Measurements from ENCODE around the gene PPFIA3. TPM values are rescaled to one million over a fixed set of nuclear protein-coding genes. Genes with fewer than 3 reads are reported as not detected.
A peak's percentile ranks its signal among the peaks of the same experiment; 100 is the strongest.

Gene PPFIA3
- total RNA-seq, 2 experiments from 2014 or later = 3.9 to 5.1 TPM

DNA sequence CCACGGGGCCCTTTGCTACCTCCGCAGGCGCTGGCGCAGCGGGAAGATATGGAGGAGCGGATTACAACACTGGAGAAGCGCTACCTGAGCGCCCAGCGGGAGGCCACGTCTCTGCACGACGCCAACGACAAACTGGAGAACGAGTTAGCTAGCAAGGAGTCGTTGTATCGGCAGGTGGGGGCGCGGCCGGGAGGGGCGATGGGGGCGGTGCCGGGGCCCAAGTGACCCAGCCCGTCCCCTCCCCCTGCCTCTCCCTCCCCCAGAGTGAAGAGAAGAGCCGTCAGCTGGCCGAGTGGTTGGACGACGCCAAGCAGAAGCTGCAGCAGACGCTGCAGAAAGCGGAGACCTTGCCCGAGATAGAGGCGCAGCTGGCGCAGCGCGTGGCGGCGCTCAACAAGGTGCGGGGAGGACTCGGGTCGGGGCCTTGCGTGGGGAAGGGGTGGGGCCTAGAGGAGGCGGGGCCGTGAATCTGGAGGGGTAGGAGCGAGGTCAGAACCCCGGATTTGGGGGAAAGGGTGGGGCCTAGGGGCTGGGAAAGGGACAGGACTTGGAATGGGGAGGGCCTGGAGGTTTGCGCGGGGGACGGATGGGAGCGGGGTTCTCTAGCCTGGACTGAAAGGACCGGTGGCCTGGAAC is 13.7 kb downstream of the PPFIA3 start:
- peak; percentile 12 for ATAC-seq
- Mint-ChIP-seq H3K4me3 (peak overlapping the region; percentile 49), H3K4me1 (ENCODE audit: low read depth) (peaks cover 16% of the 10 kb centered on the region), H3K27me3 (peaks cover 4% of the 10 kb centered on the region), H3K27ac (no peak overlapping the region), H3K9me3 (no peaks in the 10 kb centered on the region), H3K36me3 (ENCODE audit: low read depth) (peaks cover 1% of the 10 kb centered on the region)
- intact Hi-C loops (cut with micrococcal nuclease) = no loop called here
- peak; percentile 37 for DNase-seq
- CTCF ChIA-PET = interaction anchor here (1.0 to 7.0 kb wide), 4 partner anchors 12 to 92 kb away, joined by 4 to 35 read pairs (median 8); partner anchors contain the start of gene LIN7B
- TF ChIP-seq, protein P1, sequence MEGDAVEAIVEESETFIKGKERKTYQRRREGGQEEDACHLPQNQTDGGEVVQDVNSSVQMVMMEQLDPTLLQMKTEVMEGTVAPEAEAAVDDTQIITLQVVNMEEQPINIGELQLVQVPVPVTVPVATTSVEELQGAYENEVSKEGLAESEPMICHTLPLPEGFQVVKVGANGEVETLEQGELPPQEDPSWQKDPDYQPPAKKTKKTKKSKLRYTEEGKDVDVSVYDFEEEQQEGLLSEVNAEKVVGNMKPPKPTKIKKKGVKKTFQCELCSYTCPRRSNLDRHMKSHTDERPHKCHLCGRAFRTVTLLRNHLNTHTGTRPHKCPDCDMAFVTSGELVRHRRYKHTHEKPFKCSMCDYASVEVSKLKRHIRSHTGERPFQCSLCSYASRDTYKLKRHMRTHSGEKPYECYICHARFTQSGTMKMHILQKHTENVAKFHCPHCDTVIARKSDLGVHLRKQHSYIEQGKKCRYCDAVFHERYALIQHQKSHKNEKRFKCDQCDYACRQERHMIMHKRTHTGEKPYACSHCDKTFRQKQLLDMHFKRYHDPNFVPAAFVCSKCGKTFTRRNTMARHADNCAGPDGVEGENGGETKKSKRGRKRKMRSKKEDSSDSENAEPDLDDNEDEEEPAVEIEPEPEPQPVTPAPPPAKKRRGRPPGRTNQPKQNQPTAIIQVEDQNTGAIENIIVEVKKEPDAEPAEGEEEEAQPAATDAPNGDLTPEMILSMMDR (IDR thresholded peaks at IDR 0.05) = no peak
- POLR2A ChIA-PET = interaction anchor here (0.9 kb wide), 1 partner anchor 13 kb away, joined by 3 read pairs; no protein-coding TSS in a partner anchor

DNA sequence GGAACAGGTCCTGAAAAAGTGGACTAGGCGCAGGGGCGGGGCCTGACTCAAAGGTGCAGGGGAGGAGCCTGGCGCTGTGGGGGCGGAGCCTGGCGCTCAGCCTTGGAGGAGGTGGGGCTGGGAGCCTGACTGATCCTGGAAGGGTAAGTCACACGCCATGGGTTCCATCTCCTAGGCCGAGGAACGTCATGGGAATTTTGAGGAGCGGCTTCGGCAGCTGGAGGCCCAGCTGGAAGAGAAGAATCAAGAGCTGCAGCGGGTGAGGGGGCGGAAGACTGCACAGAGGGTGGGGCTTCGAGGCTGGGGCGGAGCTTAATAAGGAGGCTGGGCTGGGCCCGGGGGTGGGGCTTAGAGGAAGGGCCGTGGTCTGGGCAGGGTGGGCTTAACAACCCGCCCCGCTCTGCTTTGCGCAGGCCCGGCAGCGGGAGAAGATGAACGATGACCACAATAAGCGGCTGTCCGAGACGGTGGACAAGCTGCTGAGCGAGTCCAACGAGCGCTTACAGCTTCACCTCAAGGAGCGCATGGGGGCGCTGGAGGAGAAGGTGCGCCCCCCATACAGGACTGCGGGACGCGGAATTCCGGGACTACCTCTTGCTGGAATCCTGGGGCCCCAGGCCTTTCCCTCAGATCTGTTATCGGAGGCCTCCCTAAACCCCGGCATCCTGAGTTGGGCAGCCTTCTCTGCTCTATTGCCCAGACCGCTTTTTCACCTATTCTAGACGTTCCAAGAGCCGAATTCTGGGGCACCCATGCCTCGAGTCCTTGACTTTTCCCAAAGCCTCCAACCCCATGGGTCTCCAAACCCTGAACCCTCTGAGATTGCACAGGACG is 14.5 kb downstream of the PPFIA3 start:
- intact Hi-C loops (cut with micrococcal nuclease) = no loop called here

GRCh38 chr19:49135686-49136085 is 16.3 kb downstream of the PPFIA3 start:
- intact Hi-C loops (cut with micrococcal nuclease) = no loop called here
- Mint-ChIP-seq H3K27me3 (peaks cover 4% of the 10 kb centered on the region), H3K4me3 (no peak overlapping the region), H3K36me3 (ENCODE audit: low read depth) (no peaks in the 10 kb centered on the region), H3K4me1 (ENCODE audit: low read depth) (peaks cover 9% of the 10 kb centered on the region), H3K27ac (no peak overlapping the region), H3K9me3 (no peaks in the 10 kb centered on the region)
- ATAC-seq (no peak), DNase-seq (no peak)
- POLR2A ChIA-PET = no interaction called here
- TF ChIP-seq, protein P1 (IDR thresholded peaks at IDR 0.05) = no peak
- CTCF ChIA-PET = interaction anchor here (7.0 kb wide), 1 partner anchor 10 kb away, joined by 35 read pairs; no protein-coding TSS in a partner anchor

More for the DNA sequence above, 14.5 kb downstream of the PPFIA3 start:
- ChIA-PET CTCF (interaction anchor here (0.8 to 7.0 kb wide), 4 partner anchors 12 to 92 kb away, joined by 4 to 35 read pairs (median 8); partner anchors contain the start of gene LIN7B), POLR2A (interaction anchor here (0.9 to 1.6 kb wide), 2 partner anchors 14 to 15 kb away, joined by 3 to 7 read pairs; no protein-coding TSS in a partner anchor)
- no peaks in the 10 kb centered on the region for H3K9me3 Mint-ChIP-seq
- peaks cover 4% of the 10 kb centered on the region for H3K27me3 Mint-ChIP-seq
- H3K4me1 Mint-ChIP-seq (ENCODE audit: low read depth) = peaks cover 11% of the 10 kb centered on the region
- TF ChIP-seq, protein P1 (IDR thresholded peaks at IDR 0.05) = no peak
- H3K27ac Mint-ChIP-seq = no peak overlapping the region
- peaks cover 1% of the 10 kb centered on the region for H3K36me3 Mint-ChIP-seq (ENCODE audit: low read depth)
- H3K4me3 Mint-ChIP-seq = peak overlapping the region; percentile 49
- peak; percentile 73 for DNase-seq
- ATAC-seq = peak; percentile 78

- TF ChIP-seq, protein P1 (IDR thresholded peaks at IDR 0.05) = no peak
- Mint-ChIP-seq H3K36me3 (ENCODE audit: low read depth) (no peaks in the 10 kb centered on the region), H3K27ac (no peak overlapping the region), H3K4me3 (no peak overlapping the region), H3K27me3 (peaks cover 7% of the 10 kb centered on the region), H3K4me1 (ENCODE audit: low read depth) (peaks cover 9% of the 10 kb centered on the region), H3K9me3 (no peaks in the 10 kb centered on the region)
- POLR2A ChIA-PET = no interaction called here
- intact Hi-C loops (cut with micrococcal nuclease) = no loop called here
- ATAC-seq = no peak
- CTCF ChIA-PET = interaction anchor here (1.1 kb wide), 1 partner anchor 39 kb away, joined by 4 read pairs; no protein-coding TSS in a partner anchor
- DNase-seq = no peak
Measured at GRCh38 chr19:49136771-49137171, 17.4 kb downstream of the PPFIA3 start.
